Natural killer cell (primary cell): ENCODE results near the gene COL5A2. TPM values are rescaled to one million over a fixed set of nuclear protein-coding genes. Genes with fewer than 3 reads are reported as not detected.

ENCODE experiments used
- ATAC-seq, 3 donors: fragments of 150-1000 bp in 2 of 3; fragments of 200-7000 bp in 1 of 3; cut with Tn5 transposase; 1 replicate in 1 of 3; 2 replicates in 2 of 3; pipeline ENCODE4 v1.10.0; 2021; ENCODE audit warnings: mild to moderate bottlenecking in 2 of 3, moderate library complexity in 2 of 3
- DNase-seq, 2 donors: peaks; one replicate each; pipeline versions ENCODE4 v3.0.0 to v3.0.0-alpha.2; 2013 to 2021; ENCODE audit warnings: mixed read lengths in 1 of 2
- H3K27ac ChIP-seq: one replicate; pipeline ENCODE4 v1.5.1; 2013; ENCODE audit warnings: mild to moderate bottlenecking, low read length
- H3K27me3 ChIP-seq: one replicate; pipeline ENCODE4 v1.6.1; 2013; ENCODE audit warnings: low read length; ENCODE audit not compliant: control insufficient read depth, insufficient read depth
- H3K36me3 ChIP-seq: one replicate; pipeline ENCODE4 v1.6.1; 2013; ENCODE audit warnings: low read length; ENCODE audit not compliant: control insufficient read depth, insufficient read depth
- H3K4me1 ChIP-seq: one replicate; pipeline ENCODE4 v1.6.1; 2013; ENCODE audit warnings: low read length; ENCODE audit not compliant: control insufficient read depth, insufficient read depth
- H3K4me3 ChIP-seq: one replicate; pipeline ENCODE4 v1.5.1; 2013; ENCODE audit warnings: low read length
- H3K9me3 ChIP-seq: one replicate; pipeline ENCODE4 v1.6.1; 2013; ENCODE audit warnings: low read length; ENCODE audit not compliant: control insufficient read depth, insufficient read depth
- H3K27ac Mint-ChIP-seq, 2 donors: one replicate each; pipeline ENCODE4 v1.8.0; 2022; ENCODE audit warnings: mild to moderate bottlenecking in 2 of 2, mixed read lengths in 2 of 2, moderate library complexity in 1 of 2
- H3K27me3 Mint-ChIP-seq, 2 donors: one replicate each; pipeline ENCODE4 v1.8.0; 2022; ENCODE audit warnings: low read depth in 2 of 2, mixed read lengths in 2 of 2
- H3K36me3 Mint-ChIP-seq: one replicate; pipeline ENCODE4 v1.8.0; 2022; ENCODE audit warnings: mixed read lengths
- H3K4me1 Mint-ChIP-seq, 2 donors: one replicate each; pipeline ENCODE4 v1.8.0; 2022; ENCODE audit warnings: mixed read lengths in 2 of 2
- H3K4me3 Mint-ChIP-seq: one replicate; pipeline ENCODE4 v1.8.0; 2022; ENCODE audit warnings: mild to moderate bottlenecking, moderate library complexity, mixed read lengths
- H3K9me3 Mint-ChIP-seq, 2 donors: one replicate each; pipeline ENCODE4 v1.8.0; 2022; ENCODE audit warnings: mixed read lengths in 2 of 2
- CTCF ChIP-seq: fragments of 200-600 bp; IDR thresholded peaks from one replicate; pipeline ENCODE4 v1.8.0; 2022; ENCODE audit warnings: antibody characterized with exemption
- WGBS: methylation state at CpG from one replicate; pipeline ENCODE4 v1.1.7; 2013; ENCODE audit warnings: missing lambda C conversion rate; ENCODE audit not compliant: insufficient coverage; 5-methylcytosine and 5-hydroxymethylcytosine counted together
- intact Hi-C: fragments of 100-400 bp; cut with micrococcal nuclease; formaldehyde crosslinking; loops from one replicate; pipeline ENCODE4 v1.14.2; 2022
- total RNA-seq, 4 donors: library from RNA; stranded (reverse); fragments of 120-200 nt in 1 of 4; gene quantifications; one replicate each; pipeline versions ENCODE4 v1.2.3 to v1.2.4, GENCODE V29; 2013 to 2022

Gene COL5A2
- total RNA-seq, 3 donors from 2014 or later (not counting 1 experiment from before 2014, with no cell fraction given), result 0.38 to 0.68 (median 0.63) TPM

DNA sequence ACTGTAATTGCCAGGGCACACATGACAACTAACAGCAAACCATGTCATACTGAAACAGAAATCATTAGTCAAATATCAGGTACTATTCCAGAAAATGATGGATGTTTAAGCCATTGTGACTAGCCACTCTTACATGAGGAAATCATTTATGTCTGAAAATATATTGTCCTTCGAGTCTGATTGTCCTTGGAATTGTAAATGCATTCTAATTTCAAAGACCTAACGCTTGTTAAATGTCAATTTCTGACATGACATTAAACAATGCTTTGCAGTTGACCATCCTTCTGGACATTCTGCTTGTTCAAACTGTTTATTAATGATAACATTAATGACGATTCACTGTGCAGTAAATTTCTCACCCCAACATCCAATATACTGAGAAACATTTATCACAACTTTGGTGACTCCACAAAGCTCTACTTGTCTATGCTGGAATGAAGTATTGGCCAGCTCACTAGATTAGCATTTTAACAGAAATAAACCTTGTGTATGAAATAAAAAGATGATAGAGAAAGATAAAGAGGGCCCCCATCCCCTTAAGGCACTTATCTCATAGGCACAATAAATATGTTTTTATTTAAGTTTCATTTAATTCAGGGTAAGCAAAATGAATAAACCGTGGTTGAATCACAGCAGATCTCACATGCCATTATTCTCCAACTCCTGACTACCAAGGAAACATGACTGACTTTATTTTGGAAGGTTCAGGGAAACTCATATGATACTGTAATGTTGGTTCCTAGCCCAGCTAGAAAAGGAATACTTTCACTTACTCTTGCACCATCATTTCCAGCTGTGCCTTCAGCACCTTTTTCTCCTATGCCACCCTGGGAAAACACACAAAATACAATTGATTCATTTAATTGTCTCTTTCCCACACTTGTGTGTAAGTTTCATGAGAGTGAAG is 123.1 kb downstream of the COL5A2 start:
- Histone ChIP-seq H3K36me3 (no peaks in the 10 kb centered on the region), H3K4me1 (no peaks in the 10 kb centered on the region), H3K4me3 (no peak overlapping the region), H3K27ac (no peak overlapping the region), H3K27me3 (no peaks in the 10 kb centered on the region), H3K9me3 (no peaks in the 10 kb centered on the region)
- Mint-ChIP-seq H3K27me3 (no peaks in the 10 kb centered on the region), H3K36me3 (no peaks in the 10 kb centered on the region), H3K4me3 (no peak overlapping the region), H3K27ac (no peak overlapping the region), H3K9me3 (no peaks in the 10 kb centered on the region), H3K4me1 (no peaks in the 10 kb centered on the region)
- no peak for DNase-seq
- 90% methylated on average over 3 of the region's 4 CpGs for WGBS
- no peak for ATAC-seq
- TF ChIP-seq CTCF, result no peak
- intact Hi-C loops, result no loop called here

DNA sequence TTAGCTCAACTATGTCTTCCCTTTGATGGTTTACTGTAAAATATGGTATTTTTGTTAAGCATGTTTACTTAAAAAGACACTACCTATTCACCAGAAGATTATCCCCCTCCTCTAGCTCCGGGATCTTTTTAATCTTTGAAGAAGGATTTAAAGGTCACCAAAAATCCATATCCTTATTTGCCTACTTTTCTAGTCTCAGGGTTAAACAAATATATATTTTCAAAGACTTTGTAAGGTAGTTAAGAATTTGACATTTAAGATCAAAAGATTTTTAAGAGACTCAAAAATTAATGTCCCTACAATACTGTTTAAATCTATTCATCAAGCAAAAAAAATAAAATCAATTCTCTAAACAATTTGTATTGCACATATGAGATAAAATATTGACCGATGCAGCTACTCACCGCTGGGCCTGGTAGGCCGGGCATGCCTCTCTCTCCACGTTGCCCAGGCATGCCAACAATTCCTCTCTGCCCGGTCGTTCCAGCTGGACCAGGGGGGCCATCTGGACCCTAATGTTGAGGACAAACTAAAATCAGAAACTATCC is 129.3 kb downstream of the COL5A2 start:
- Histone ChIP-seq H3K27ac (no peak overlapping the region), H3K9me3 (no peaks in the 10 kb centered on the region), H3K36me3 (no peaks in the 10 kb centered on the region), H3K4me3 (no peak overlapping the region), H3K4me1 (no peaks in the 10 kb centered on the region), H3K27me3 (no peaks in the 10 kb centered on the region)
- 95% methylated on average over 7 of the region's 7 CpGs for WGBS
- no peaks in the 10 kb centered on the region for H3K27me3 Mint-ChIP-seq
- H3K27ac Mint-ChIP-seq, result no peak overlapping the region
- intact Hi-C loops, result no loop called here
- DNase-seq, result no peak
- no peak for ATAC-seq
- H3K9me3 Mint-ChIP-seq, result peaks cover 2 to 4% of the 10 kb centered on the region in 2 donors
- TF ChIP-seq CTCF, result no peak
- H3K4me1 Mint-ChIP-seq, result no peaks in the 10 kb centered on the region
- H3K4me3 Mint-ChIP-seq, result no peak overlapping the region
- no peaks in the 10 kb centered on the region for H3K36me3 Mint-ChIP-seq

- no peaks in the 10 kb centered on the region for H3K4me1 Mint-ChIP-seq
- intact Hi-C loops, result no loop called here
- TF ChIP-seq CTCF, result no peak
- H3K27me3 ChIP-seq, result no peaks in the 10 kb centered on the region
- ATAC-seq, result no peak
- no peak overlapping the region for H3K27ac ChIP-seq
- no peaks in the 10 kb centered on the region for H3K9me3 ChIP-seq
- DNase-seq, result no peak
- 82% methylated on average over 1 of the region's 1 CpG for WGBS
- H3K9me3 Mint-ChIP-seq, result peaks cover 2 to 4% of the 10 kb centered on the region in 2 donors
- no peaks in the 10 kb centered on the region for H3K4me1 ChIP-seq
- H3K27ac Mint-ChIP-seq, result no peak overlapping the region
- H3K4me3 ChIP-seq, result no peak overlapping the region
- no peaks in the 10 kb centered on the region for H3K36me3 Mint-ChIP-seq
- no peaks in the 10 kb centered on the region for H3K36me3 ChIP-seq
- no peak overlapping the region for H3K4me3 Mint-ChIP-seq
- no peaks in the 10 kb centered on the region for H3K27me3 Mint-ChIP-seq
Observed at GRCh38 chr2:189049709-189050164, 129.8 kb downstream of the COL5A2 start.
